K562 (cell line): ENCODE data around the gene AURKB. TPM values are rescaled to one million over a fixed set of nuclear protein-coding genes. Genes with fewer than 3 reads are reported as not detected.
A peak's percentile ranks its signal among the peaks of the same experiment; 100 is the strongest.

Source experiments
- CBX8 ChIP-seq: fragments of 200-600 bp; sonication (generic); IDR thresholded peaks from 2 replicates; pipeline ENCODE4 v1.6.1; 2012; ENCODE audit warnings: borderline replicate concordance, mixed run types, low read depth, mild to moderate bottlenecking, moderate library complexity, mixed read lengths, low read length, control low read depth, inconsistent platforms; ENCODE audit not compliant: poor library complexity, severe bottlenecking; ENCODE audit errors: extremely low read depth
- FOXJ3 ChIP-seq: sonication (generic); formaldehyde crosslinking; IDR thresholded peaks from 2 replicates; pipeline ENCODE4 v1.4.0; 2020; ENCODE audit warnings: mild to moderate bottlenecking, missing genetic modification reagents
- JUN ChIP-seq, 2 experiments: sonication (generic) in 1 of 2; formaldehyde crosslinking in 1 of 2; IDR thresholded peaks; 2 replicates each; pipeline versions ENCODE4 v1.6.1 to v1.8.0; 2012 to 2022; ENCODE audit warnings: borderline replicate concordance in 2 of 2, mild to moderate bottlenecking in 2 of 2, improper control_type of control experiment in 1 of 2, low read depth in 1 of 2, low read length in 1 of 2, missing genetic modification reagents in 1 of 2
- KLF16 ChIP-seq: IDR thresholded peaks from 2 replicates; pipeline ENCODE4 v1.6.1; 2016; ENCODE audit warnings: antibody characterized with exemption
- MAFG ChIP-seq: fragments of 450-650 bp; conservative IDR thresholded peaks from 2 replicates; pipeline ENCODE4 v1.6.1; 2016; ENCODE audit warnings: missing genetic modification characterization, missing compliant biosample characterization
- MED1 ChIP-seq: sonication (generic); formaldehyde crosslinking; IDR thresholded peaks from 2 replicates; pipeline ENCODE4 v1.8.1; 2023; ENCODE audit warnings: missing genetic modification reagents, borderline replicate concordance
- NR1H2 ChIP-seq: sonication (generic); formaldehyde crosslinking; IDR thresholded peaks from 2 replicates; pipeline ENCODE4 v1.4.0; 2020; ENCODE audit warnings: mild to moderate bottlenecking, missing genetic modification reagents
- PHF21A ChIP-seq: fragments of 450-650 bp; IDR thresholded peaks from 2 replicates; pipeline ENCODE4 v1.6.1; 2017; ENCODE audit warnings: low read depth, borderline replicate concordance
- RNF2 ChIP-seq: sonication (generic); IDR thresholded peaks from 2 replicates; pipeline ENCODE4 v1.6.1; 2016
- SOX6 ChIP-seq: fragments of 450-650 bp; IDR thresholded peaks from 2 replicates; pipeline ENCODE4 v1.6.1; 2014; ENCODE audit warnings: mild to moderate bottlenecking
- YBX1 ChIP-seq: fragments of 450-650 bp; IDR thresholded peaks from 2 replicates; pipeline ENCODE4 v1.7.1; 2016; ENCODE audit warnings: mild to moderate bottlenecking
- ZC3H8 ChIP-seq: fragments of 450-650 bp; IDR thresholded peaks from 2 replicates; pipeline ENCODE4 v1.6.1; 2017
- ZFP1 ChIP-seq: fragments of 450-650 bp; formaldehyde crosslinking; IDR thresholded peaks from 2 replicates; pipeline ENCODE4 v1.4.0; 2020; ENCODE audit warnings: mild to moderate bottlenecking, mixed read lengths
- ZNF140 ChIP-seq: fragments of 250-450 bp; sonication (Bioruptor Pico); IDR thresholded peaks from 2 replicates; pipeline ENCODE4 v1.8.0; 2021; ENCODE audit warnings: moderate library complexity, mild to moderate bottlenecking, inconsistent platforms
- ZNF408 ChIP-seq: fragments of 250-450 bp; sonication (Bioruptor Pico); IDR thresholded peaks from 2 replicates; pipeline ENCODE4 v1.4.0; 2020; ENCODE audit warnings: low read depth, mild to moderate bottlenecking, moderate library complexity
- ZZZ3 ChIP-seq: fragments of 450-650 bp; IDR thresholded peaks from 2 replicates; pipeline ENCODE4 v1.6.1; 2016; ENCODE audit warnings: antibody characterized with exemption, mild to moderate bottlenecking, moderate library complexity
- polyA plus RNA-seq, 8 experiments: library from polyadenylated mRNA; depleted of rRNA in 4 of 8; stranded (reverse) in 5 of 8; unstranded in 3 of 8; fragments of >200 nt; fragmentation: Nextera tagmentation in 2 of 8; fragmentation: Illumina TruSeq in 1 of 8; extraction: Ambion mirVana in 2 of 8; extraction: Trizol in 1 of 8; gene quantifications; 2 replicates each; pipeline versions ENCODE4 v1.2.1 to v1.2.3, GENCODE V29; 2011 to 2014; ENCODE audit warnings: inconsistent platforms in 1 of 8, missing spikeins in 1 of 8
- total RNA-seq, 7 experiments: library from RNA; depleted of rRNA in 6 of 7; stranded (reverse); fragments of >200 nt in 6 of 7; fragmentation: Illumina TruSeq in 2 of 7; extraction: Trizol in 2 of 7; gene quantifications; 2 replicates each; pipeline versions ENCODE4 v1.2.1 to v1.2.3, GENCODE V29; 2011 to 2021; ENCODE audit warnings: low replicate concordance in 1 of 7
- TF ChIP-seq, protein P1 (sequence below): fragments of 450-650 bp; IDR thresholded peaks from 2 replicates; pipeline ENCODE4 v1.6.1; 2017; ENCODE audit warnings: antibody characterized with exemption, mild to moderate bottlenecking
- TF ChIP-seq, protein P2 (sequence below): fragments of 250-450 bp; sonication (Bioruptor Pico); IDR thresholded peaks from 2 replicates; pipeline ENCODE4 v1.4.0; 2020
- TF ChIP-seq, protein P3 (sequence below): fragments of 250-450 bp; sonication (Bioruptor Pico); IDR thresholded peaks from 2 replicates; pipeline ENCODE4 v1.4.0; 2020; ENCODE audit warnings: mild to moderate bottlenecking
- TF ChIP-seq, protein P4 (sequence below), 2 experiments: fragments of 250-450 bp in 1 of 2; fragments of 450-650 bp in 1 of 2; sonication (Bioruptor Pico) in 1 of 2; IDR thresholded peaks; 2 replicates each; pipeline versions ENCODE4 v1.6.1 to v1.8.0; 2016 to 2021; ENCODE audit warnings: mild to moderate bottlenecking in 2 of 2, moderate library complexity in 2 of 2, missing compliant biosample characterization in 1 of 2, missing genetic modification characterization in 1 of 2

AURKB gene
- total and polyA plus RNA-seq, 9 of the 15 experiments (the other 6 are each of a cell fraction or from before 2014, with no cell fraction given), result 27.2 to 114 (median 74.8) TPM

DNA sequence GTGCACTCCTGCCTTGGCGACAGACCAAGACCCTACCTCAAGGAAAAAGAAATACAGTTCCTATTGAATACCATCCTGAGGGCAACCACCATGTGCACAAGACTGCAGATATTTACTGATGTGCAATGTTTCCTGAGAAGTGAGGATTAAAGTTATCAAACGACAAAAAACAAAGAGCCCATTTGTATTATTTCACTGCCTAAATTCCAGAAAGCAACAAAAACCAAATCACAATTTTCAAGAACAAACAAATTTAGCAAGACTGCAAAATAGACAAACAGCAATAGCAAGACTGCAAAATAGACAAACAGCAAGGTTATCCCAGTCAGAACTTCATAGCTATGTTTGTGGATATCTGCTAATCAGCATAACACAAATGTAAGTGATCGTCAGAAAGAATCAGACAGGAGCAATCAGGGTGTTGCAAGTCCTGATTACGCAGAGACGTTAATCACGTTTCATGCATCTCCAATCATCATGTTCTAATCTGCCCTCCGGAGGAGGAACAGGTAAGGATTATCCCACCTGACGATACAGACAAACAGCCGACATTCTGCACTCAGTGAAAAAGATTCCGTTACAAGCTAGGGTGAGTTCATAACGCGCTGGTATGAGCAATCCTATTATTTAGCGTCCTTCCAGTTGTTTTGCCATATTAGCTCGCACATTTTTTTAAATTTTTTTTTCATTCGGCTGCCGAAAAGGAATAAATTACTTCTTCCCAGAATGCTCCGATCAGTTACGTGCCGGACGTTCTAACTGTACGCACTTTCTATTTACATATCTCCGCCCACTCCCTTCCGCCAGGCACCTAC lies 37.1 kb downstream of the AURKB start (continued):
- TF ChIP-seq, protein P1, sequence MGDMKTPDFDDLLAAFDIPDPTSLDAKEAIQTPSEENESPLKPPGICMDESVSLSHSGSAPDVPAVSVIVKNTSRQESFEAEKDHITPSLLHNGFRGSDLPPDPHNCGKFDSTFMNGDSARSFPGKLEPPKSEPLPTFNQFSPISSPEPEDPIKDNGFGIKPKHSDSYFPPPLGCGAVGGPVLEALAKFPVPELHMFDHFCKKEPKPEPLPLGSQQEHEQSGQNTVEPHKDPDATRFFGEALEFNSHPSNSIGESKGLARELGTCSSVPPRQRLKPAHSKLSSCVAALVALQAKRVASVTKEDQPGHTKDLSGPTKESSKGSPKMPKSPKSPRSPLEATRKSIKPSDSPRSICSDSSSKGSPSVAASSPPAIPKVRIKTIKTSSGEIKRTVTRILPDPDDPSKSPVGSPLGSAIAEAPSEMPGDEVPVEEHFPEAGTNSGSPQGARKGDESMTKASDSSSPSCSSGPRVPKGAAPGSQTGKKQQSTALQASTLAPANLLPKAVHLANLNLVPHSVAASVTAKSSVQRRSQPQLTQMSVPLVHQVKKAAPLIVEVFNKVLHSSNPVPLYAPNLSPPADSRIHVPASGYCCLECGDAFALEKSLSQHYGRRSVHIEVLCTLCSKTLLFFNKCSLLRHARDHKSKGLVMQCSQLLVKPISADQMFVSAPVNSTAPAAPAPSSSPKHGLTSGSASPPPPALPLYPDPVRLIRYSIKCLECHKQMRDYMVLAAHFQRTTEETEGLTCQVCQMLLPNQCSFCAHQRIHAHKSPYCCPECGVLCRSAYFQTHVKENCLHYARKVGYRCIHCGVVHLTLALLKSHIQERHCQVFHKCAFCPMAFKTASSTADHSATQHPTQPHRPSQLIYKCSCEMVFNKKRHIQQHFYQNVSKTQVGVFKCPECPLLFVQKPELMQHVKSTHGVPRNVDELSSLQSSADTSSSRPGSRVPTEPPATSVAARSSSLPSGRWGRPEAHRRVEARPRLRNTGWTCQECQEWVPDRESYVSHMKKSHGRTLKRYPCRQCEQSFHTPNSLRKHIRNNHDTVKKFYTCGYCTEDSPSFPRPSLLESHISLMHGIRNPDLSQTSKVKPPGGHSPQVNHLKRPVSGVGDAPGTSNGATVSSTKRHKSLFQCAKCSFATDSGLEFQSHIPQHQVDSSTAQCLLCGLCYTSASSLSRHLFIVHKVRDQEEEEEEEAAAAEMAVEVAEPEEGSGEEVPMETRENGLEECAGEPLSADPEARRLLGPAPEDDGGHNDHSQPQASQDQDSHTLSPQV, result peak; percentile 83
- peak; percentile 95 for TF ChIP-seq SOX6
- TF ChIP-seq KLF16, result peak; percentile 6; the same call in 1 of the 2 replicates
- TF ChIP-seq MED1 (CRISPR knock-in tag), result peak; percentile 98
- TF ChIP-seq FOXJ3 (CRISPR knock-in tag), result no peak
- TF ChIP-seq MAFG (tag), result peak; percentile 90
- peak; percentile 100 for TF ChIP-seq RNF2
- peak; percentile 99 for TF ChIP-seq ZC3H8
- TF ChIP-seq JUN (IDR thresholded peaks at IDR 0.05; ENCODE audit: borderline replicate concordance, low read depth, low read length), result no peak
- TF ChIP-seq JUN (CRISPR knock-in tag; IDR thresholded peaks at IDR 0.05; ENCODE audit: borderline replicate concordance), result no peak; the same call in 1 of the 2 replicates
- TF ChIP-seq CBX8, result no peak
- TF ChIP-seq ZNF408 (CRISPR knock-in tag), result no peak
- no peak for TF ChIP-seq YBX1
- TF ChIP-seq, protein P2, sequence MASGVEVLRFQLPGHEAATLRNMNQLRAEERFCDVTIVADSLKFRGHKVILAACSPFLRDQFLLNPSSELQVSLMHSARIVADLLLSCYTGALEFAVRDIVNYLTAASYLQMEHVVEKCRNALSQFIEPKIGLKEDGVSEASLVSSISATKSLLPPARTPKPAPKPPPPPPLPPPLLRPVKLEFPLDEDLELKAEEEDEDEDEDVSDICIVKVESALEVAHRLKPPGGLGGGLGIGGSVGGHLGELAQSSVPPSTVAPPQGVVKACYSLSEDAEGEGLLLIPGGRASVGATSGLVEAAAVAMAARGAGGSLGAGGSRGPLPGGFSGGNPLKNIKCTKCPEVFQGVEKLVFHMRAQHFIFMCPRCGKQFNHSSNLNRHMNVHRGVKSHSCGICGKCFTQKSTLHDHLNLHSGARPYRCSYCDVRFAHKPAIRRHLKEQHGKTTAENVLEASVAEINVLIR (CRISPR knock-in tag), result no peak; the same call in none of the 2 replicates
- TF ChIP-seq NR1H2 (CRISPR knock-in tag), result no peak
- TF ChIP-seq ZFP1 (CRISPR knock-in tag), result peak; percentile 48; the same call in 1 of the 2 replicates
- TF ChIP-seq, protein P3, sequence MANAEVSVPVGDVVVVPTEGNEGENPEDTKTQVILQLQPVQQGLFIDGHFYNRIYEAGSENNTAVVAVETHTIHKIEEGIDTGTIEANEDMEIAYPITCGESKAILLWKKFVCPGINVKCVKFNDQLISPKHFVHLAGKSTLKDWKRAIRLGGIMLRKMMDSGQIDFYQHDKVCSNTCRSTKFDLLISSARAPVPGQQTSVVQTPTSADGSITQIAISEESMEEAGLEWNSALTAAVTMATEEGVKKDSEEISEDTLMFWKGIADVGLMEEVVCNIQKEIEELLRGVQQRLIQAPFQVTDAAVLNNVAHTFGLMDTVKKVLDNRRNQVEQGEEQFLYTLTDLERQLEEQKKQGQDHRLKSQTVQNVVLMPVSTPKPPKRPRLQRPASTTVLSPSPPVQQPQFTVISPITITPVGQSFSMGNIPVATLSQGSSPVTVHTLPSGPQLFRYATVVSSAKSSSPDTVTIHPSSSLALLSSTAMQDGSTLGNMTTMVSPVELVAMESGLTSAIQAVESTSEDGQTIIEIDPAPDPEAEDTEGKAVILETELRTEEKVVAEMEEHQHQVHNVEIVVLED (CRISPR knock-in tag), result peak; percentile 86
- TF ChIP-seq, protein P4, sequence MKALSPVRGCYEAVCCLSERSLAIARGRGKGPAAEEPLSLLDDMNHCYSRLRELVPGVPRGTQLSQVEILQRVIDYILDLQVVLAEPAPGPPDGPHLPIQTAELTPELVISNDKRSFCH (CRISPR knock-in tag; IDR thresholded peaks at IDR 0.05), result no peak
- TF ChIP-seq, protein P4 (tag; IDR thresholded peaks at IDR 0.05), result peak; percentile 87
- TF ChIP-seq PHF21A, result peak; percentile 89; the same call in 1 of the 2 replicates
- no peak for TF ChIP-seq ZNF140 (CRISPR knock-in tag)
- TF ChIP-seq ZZZ3, result peak; percentile 74
